ENCODE measurements around the gene CHCHD6. TPM values are rescaled to one million over a fixed set of nuclear protein-coding genes. Genes with fewer than 3 reads are reported as not detected.

CHCHD6 gene
- total RNA-seq, 1 experiment from 2014 or later = 45.9 TPM

DNA sequence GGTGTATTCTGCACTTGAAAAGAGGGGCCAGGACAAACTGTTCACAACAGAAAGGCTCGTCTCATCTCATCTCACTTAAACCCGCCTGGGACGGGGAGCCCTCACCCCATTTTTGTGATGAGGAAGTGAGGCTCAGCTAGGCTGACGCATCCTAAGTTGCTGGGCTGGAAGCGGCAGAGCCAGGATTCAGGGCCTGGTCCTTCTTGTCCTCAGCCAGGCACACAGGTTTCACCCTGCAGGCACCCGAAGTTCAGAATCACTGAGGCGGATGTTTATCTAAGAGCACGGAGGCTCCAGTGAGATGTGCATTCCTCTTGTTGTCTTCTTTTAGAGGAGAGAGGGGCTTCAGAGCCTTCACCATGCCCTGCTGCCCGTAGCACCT is 227.8 kb downstream of the CHCHD6 start:
- H3K36me3 Mint-ChIP-seq (ENCODE audit: insufficient read depth, unreplicated experiment) = no peaks in the 10 kb centered on the region
- BruUV-seq (replicated peaks) = no TSS peak

DNA sequence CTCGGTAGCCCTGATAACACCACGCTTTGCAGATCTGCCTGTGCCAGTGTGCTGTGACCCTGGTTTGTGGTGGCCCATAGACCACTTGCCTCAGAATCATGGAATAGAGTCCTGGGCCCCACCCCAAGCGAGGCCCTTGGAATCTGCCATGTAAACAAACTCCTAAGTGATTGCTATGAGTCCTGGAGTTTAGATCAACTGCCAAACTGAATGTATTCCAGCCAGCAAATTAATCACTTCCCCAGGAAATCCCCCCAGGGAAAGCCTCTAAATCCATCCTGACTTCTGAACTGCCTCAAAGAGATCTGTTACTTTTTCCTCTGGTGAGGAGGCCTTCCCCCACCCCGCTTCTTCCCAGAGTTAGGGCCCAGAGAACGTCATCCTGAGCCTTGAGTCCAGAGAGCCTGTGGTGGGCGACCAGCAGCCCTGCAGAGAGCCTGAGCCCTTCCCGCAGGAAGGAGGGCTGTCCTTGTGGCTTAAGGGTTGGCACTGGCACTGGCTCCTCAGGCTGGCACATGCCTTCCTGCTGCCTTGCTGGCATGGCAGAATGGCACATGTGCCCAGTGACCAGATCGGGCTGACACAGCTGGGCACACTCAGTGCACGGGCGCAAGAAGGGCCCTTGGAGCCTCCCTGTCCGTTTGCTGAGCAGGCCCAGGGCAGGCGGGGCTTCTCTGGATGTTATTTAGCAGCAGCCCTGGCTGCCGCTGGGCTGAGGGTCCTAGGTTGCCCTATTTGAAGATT is 228.3 kb downstream of the CHCHD6 start:
- H3K27me3 Mint-ChIP-seq (ENCODE audit: unreplicated experiment) = no peaks in the 10 kb centered on the region
- no peak overlapping the region for H3K27ac Mint-ChIP-seq (ENCODE audit: unreplicated experiment)
- no peaks in the 10 kb centered on the region for H3K36me3 Mint-ChIP-seq (ENCODE audit: insufficient read depth, unreplicated experiment)
- no peaks in the 10 kb centered on the region for H3K9me3 Mint-ChIP-seq (ENCODE audit: low read depth, unreplicated experiment)
- no peak for DNase-seq
- no TSS peak for BruUV-seq (replicated peaks)
- CTCF ChIA-PET = no interaction called here
- H3K4me1 Mint-ChIP-seq (ENCODE audit: low read depth, unreplicated experiment) = no peaks in the 10 kb centered on the region
- TF ChIP-seq, protein P1, sequence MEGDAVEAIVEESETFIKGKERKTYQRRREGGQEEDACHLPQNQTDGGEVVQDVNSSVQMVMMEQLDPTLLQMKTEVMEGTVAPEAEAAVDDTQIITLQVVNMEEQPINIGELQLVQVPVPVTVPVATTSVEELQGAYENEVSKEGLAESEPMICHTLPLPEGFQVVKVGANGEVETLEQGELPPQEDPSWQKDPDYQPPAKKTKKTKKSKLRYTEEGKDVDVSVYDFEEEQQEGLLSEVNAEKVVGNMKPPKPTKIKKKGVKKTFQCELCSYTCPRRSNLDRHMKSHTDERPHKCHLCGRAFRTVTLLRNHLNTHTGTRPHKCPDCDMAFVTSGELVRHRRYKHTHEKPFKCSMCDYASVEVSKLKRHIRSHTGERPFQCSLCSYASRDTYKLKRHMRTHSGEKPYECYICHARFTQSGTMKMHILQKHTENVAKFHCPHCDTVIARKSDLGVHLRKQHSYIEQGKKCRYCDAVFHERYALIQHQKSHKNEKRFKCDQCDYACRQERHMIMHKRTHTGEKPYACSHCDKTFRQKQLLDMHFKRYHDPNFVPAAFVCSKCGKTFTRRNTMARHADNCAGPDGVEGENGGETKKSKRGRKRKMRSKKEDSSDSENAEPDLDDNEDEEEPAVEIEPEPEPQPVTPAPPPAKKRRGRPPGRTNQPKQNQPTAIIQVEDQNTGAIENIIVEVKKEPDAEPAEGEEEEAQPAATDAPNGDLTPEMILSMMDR (IDR thresholded peaks at IDR 0.05; ENCODE audit: unreplicated experiment) = no peak
- no peak overlapping the region for H3K4me3 Mint-ChIP-seq (ENCODE audit: low read depth, unreplicated experiment)
- intact Hi-C loops (cut with micrococcal nuclease; ENCODE audit: unreplicated experiment) = no loop called here

More for the DNA sequence above, 227.8 kb downstream of the CHCHD6 start:
- no peak overlapping the region for H3K4me3 Mint-ChIP-seq (ENCODE audit: low read depth, unreplicated experiment)
- no peaks in the 10 kb centered on the region for H3K9me3 Mint-ChIP-seq (ENCODE audit: low read depth, unreplicated experiment)
- peaks cover 3% of the 10 kb centered on the region for H3K4me1 Mint-ChIP-seq (ENCODE audit: low read depth, unreplicated experiment)
- no peak overlapping the region for H3K27ac Mint-ChIP-seq (ENCODE audit: unreplicated experiment)
- intact Hi-C loops (cut with micrococcal nuclease; ENCODE audit: unreplicated experiment) = no loop called here
- CTCF ChIA-PET = no interaction called here
- TF ChIP-seq, protein P1 (IDR thresholded peaks at IDR 0.05; ENCODE audit: unreplicated experiment) = no peak
- DNase-seq = no peak
- no peaks in the 10 kb centered on the region for H3K27me3 Mint-ChIP-seq (ENCODE audit: unreplicated experiment)

DNA sequence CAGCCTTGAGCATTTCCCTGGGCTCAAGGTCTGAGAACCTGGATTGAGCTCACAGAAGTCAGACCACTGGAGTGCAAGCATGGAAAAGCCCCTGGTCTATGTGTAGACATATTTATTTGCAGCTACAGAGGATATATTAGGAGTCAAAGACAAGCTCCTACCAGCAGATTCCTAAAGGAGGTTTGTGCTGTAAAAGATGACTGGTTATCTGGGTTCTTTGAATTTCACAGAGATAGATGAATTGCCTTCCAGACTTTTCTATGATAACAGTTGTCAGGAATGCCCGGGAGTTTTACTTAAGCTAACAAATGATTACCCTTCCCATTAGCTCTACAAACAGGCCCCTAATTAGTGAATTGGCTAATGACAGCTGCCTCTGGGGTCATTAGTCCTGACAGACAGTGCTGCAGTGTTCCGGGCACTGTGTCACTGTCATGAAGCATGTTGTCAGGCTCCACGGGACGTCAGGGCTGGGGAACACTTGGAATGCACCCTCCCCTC is 230.0 kb downstream of the CHCHD6 start:
- CTCF ChIA-PET = interaction anchor here (1.0 kb wide), 1 partner anchor 13 kb away, joined by 4 read pairs; no protein-coding TSS in a partner anchor
- Mint-ChIP-seq H3K36me3 (ENCODE audit: insufficient read depth, unreplicated experiment) (no peaks in the 10 kb centered on the region), H3K4me1 (ENCODE audit: low read depth, unreplicated experiment) (no peaks in the 10 kb centered on the region), H3K4me3 (ENCODE audit: low read depth, unreplicated experiment) (no peak overlapping the region), H3K27ac (ENCODE audit: unreplicated experiment) (no peak overlapping the region), H3K9me3 (ENCODE audit: low read depth, unreplicated experiment) (no peaks in the 10 kb centered on the region), H3K27me3 (ENCODE audit: unreplicated experiment) (no peaks in the 10 kb centered on the region)
- no TSS peak for BruUV-seq (replicated peaks)
- intact Hi-C loops (cut with micrococcal nuclease; ENCODE audit: unreplicated experiment) = no loop called here
- TF ChIP-seq, protein P1 (IDR thresholded peaks at IDR 0.05; ENCODE audit: unreplicated experiment) = no peak
- no peak for DNase-seq

DNA sequence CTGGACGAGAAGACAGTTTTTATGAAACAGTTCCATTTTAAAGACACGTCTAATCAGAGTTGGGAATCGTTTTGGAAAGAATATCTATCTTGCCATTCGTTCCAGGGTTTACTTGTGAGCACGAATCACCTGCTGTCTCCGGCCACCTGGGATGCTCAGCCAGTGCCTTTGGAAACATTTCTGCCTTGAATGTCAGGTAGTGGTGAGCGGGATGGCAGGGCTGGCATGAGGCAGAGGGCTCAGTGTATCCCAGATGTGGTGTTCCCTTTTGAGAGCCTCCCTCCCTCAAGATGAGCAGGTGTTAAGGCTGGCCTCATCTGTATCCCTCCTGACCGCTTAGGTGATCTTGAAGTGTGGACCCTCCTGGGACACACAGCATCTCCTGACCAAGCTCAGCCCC is 231.0 kb downstream of the CHCHD6 start:
- no TSS peak for BruUV-seq (replicated peaks)
- H3K27me3 Mint-ChIP-seq (ENCODE audit: unreplicated experiment) = no peaks in the 10 kb centered on the region
- H3K27ac Mint-ChIP-seq (ENCODE audit: unreplicated experiment) = no peak overlapping the region
- CTCF ChIA-PET = no interaction called here
- no peaks in the 10 kb centered on the region for H3K4me1 Mint-ChIP-seq (ENCODE audit: low read depth, unreplicated experiment)
- H3K36me3 Mint-ChIP-seq (ENCODE audit: insufficient read depth, unreplicated experiment) = no peaks in the 10 kb centered on the region
- intact Hi-C loops (cut with micrococcal nuclease; ENCODE audit: unreplicated experiment) = no loop called here
- no peaks in the 10 kb centered on the region for H3K9me3 Mint-ChIP-seq (ENCODE audit: low read depth, unreplicated experiment)
- DNase-seq = no peak
- TF ChIP-seq, protein P1 (IDR thresholded peaks at IDR 0.05; ENCODE audit: unreplicated experiment) = no peak
- H3K4me3 Mint-ChIP-seq (ENCODE audit: low read depth, unreplicated experiment) = no peak overlapping the region
